ENCODE data around the gene EXOSC10. TPM values are rescaled to one million over a fixed set of nuclear protein-coding genes. Genes with fewer than 3 reads are reported as not detected.

The EXOSC10 gene
- 10 to 100 TPM; 78.5 to 78.9 TPM for total RNA-seq

- peak within 1 kb of the TSS; percentile 63 to 74 for H3K27ac ChIP-seq
- no peaks in the 10 kb centered on the region for H3K9me3 ChIP-seq
- H3K27me3 ChIP-seq (replicated peaks; ENCODE audit: insufficient read depth) = no peaks in the 10 kb centered on the region
- H3K36me3 ChIP-seq = peaks cover 17% of the 10 kb centered on the region
- peak; percentile 81 for DNase-seq (ENCODE audit: low spot score)
- peaks cover 12 to 16% of the 10 kb centered on the region in 2 donors for H3K4me1 ChIP-seq (ENCODE audit: control insufficient read depth in 1 of 2, low read depth in 2 of 2)
- no peak for TF ChIP-seq CTCF (IDR thresholded peaks at IDR 0.05)
- peak; percentile 87 for ATAC-seq (ENCODE audit: insufficient number of reproducible peaks, low FRiP score, low read depth)
- peak within 1 kb of the TSS; percentile 94 for H3K4me3 ChIP-seq
These were observed at the start of gene EXOSC10 for GRCh38 chr1:11099310-11100148. EXOSC10 (minus strand) TSS chr1:11099869; CDS start chr1:11099831, 38 bp downstream.

- Histone ChIP-seq H3K36me3 (peaks cover 15% of the 10 kb centered on the region), H3K9me3 (no peaks in the 10 kb centered on the region), H3K4me1 (ENCODE audit: control insufficient read depth in 1 of 2, low read depth in 2 of 2) (peaks cover 17 to 53% of the 10 kb centered on the region in 2 donors), H3K4me3 (no peak overlapping the region), H3K27ac (no peak overlapping the region), H3K27me3 (replicated peaks; ENCODE audit: insufficient read depth) (no peaks in the 10 kb centered on the region)
- no peak for TF ChIP-seq CTCF (IDR thresholded peaks at IDR 0.05)
- ATAC-seq (ENCODE audit: insufficient number of reproducible peaks, low FRiP score, low read depth) (no peak), DNase-seq (ENCODE audit: low spot score) (no peak)
These were observed 47.6 kb upstream of the EXOSC10 start for GRCh38 chr1:11147197-11147770.

- Histone ChIP-seq H3K27ac (peak overlapping the region in 1 of 2 donors; percentile 87), H3K9me3 (no peaks in the 10 kb centered on the region), H3K4me3 (no peak overlapping the region), H3K4me1 (ENCODE audit: control insufficient read depth in 1 of 2, low read depth in 2 of 2) (peaks cover 15 to 41% of the 10 kb centered on the region in 2 donors), H3K36me3 (peaks cover 15% of the 10 kb centered on the region), H3K27me3 (replicated peaks; ENCODE audit: insufficient read depth) (no peaks in the 10 kb centered on the region)
- TF ChIP-seq CTCF (IDR thresholded peaks at IDR 0.05) = no peak
- no peak for DNase-seq (ENCODE audit: low spot score)
- no peak for ATAC-seq (ENCODE audit: insufficient number of reproducible peaks, low FRiP score, low read depth)
These were observed 46.1 kb upstream of the EXOSC10 start for GRCh38 chr1:11145741-11146140.

GRCh38 chr1:11144570-11145256, 45.0 kb upstream of the EXOSC10 start:
- DNase-seq (ENCODE audit: low spot score) = no peak
- Histone ChIP-seq H3K36me3 (peaks cover 15% of the 10 kb centered on the region), H3K27me3 (replicated peaks; ENCODE audit: insufficient read depth) (no peaks in the 10 kb centered on the region), H3K4me3 (no peak overlapping the region), H3K9me3 (no peaks in the 10 kb centered on the region), H3K4me1 (ENCODE audit: control insufficient read depth in 1 of 2, low read depth in 2 of 2) (peaks cover 15 to 31% of the 10 kb centered on the region in 2 donors), H3K27ac (peak overlapping the region; percentile 78 to 87)
- ATAC-seq (ENCODE audit: insufficient number of reproducible peaks, low FRiP score, low read depth) = no peak
- no peak for TF ChIP-seq CTCF (IDR thresholded peaks at IDR 0.05)

- peaks cover 17% of the 10 kb centered on the region for H3K36me3 ChIP-seq
- no peak for DNase-seq (ENCODE audit: low spot score)
- ATAC-seq (ENCODE audit: insufficient number of reproducible peaks, low FRiP score, low read depth) = no peak
These were observed 44.2 kb upstream of the EXOSC10 start for GRCh38 chr1:11143907-11144306.

More at GRCh38 chr1:11143907-11144306, 44.2 kb upstream of the EXOSC10 start:
- Histone ChIP-seq H3K4me1 (ENCODE audit: control insufficient read depth in 1 of 2, low read depth in 2 of 2) (peaks cover 15 to 31% of the 10 kb centered on the region in 2 donors), H3K4me3 (no peak overlapping the region), H3K9me3 (no peaks in the 10 kb centered on the region), H3K27ac (peak overlapping the region; percentile 78 to 87), H3K27me3 (replicated peaks; ENCODE audit: insufficient read depth) (no peaks in the 10 kb centered on the region)
- TF ChIP-seq CTCF (IDR thresholded peaks at IDR 0.05) = no peak
